ENCODE results near the gene GRK1. TPM values are rescaled to one million over a fixed set of nuclear protein-coding genes. Genes with fewer than 3 reads are reported as not detected.

Gene GRK1
- total and polyA plus RNA-seq, 2 experiments from 2014 or later = not detected

DNA sequence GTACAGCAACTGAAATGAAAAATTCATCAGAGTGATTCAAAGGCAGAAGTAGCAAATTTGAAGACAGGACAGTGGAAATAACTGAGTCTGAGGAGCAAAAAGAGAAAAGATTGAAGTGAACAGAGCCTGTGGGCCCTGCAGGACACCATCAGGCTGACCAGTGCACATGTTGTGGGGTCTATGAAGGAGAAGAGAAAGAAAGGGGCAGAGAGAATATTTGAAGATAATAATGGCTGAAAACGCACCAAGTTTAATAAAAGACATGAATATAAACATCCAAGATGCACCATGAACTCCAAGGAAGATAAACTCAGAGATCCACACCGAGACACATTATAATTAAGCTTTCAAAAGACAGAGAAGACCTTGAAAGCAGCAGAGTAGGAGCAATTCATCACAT is 24.5 kb upstream of the GRK1 start:
- H3K27me3 ChIP-seq (ENCODE audit: insufficient read depth) = no peaks in the 10 kb centered on the region
- H3F3A ChIP-seq (replicated peaks; ENCODE audit: low read depth) = no peaks in the 10 kb centered on the region
- H3K36me3 ChIP-seq (ENCODE audit: insufficient read depth) = peaks cover 20% of the 10 kb centered on the region
- Mint-ChIP-seq H3K27me3 (ENCODE audit: insufficient read depth, low read depth, poor library complexity) (peaks cover 3% of the 10 kb centered on the region), H3K4me1 (no peaks in the 10 kb centered on the region), H3K36me3 (ENCODE audit: low read depth) (peaks cover 70% of the 10 kb centered on the region), H3K9me3 (peaks cover 30% of the 10 kb centered on the region; the same call in 2 of the 3 replicates), H3K27ac (no peak overlapping the region), H3K4me3 (no peak overlapping the region)
- TF ChIP-seq JUNB (IDR thresholded peaks at IDR 0.05; ENCODE audit: unreplicated experiment) (no peak), CTCF (conservative IDR thresholded peaks at IDR 0.05; ENCODE audit: low read depth in 2 of 2) (no peak), EZH2 (IDR thresholded peaks at IDR 0.05; ENCODE audit: low read depth, unreplicated experiment) (no peak), ZNF114 (CRISPR knock-in tag; IDR thresholded peaks at IDR 0.05) (no peak), EZH2phosphoT487 (IDR thresholded peaks at IDR 0.05; ENCODE audit: unreplicated experiment) (no peak), CREB1 (CRISPR knock-in tag; IDR thresholded peaks at IDR 0.05; ENCODE audit: low read depth) (no peak), ZNF331 (CRISPR knock-in tag; IDR thresholded peaks at IDR 0.05; ENCODE audit: low read depth) (no peak), ZNF462 (CRISPR knock-in tag; IDR thresholded peaks at IDR 0.05) (no peak), POLR2AphosphoS5 (IDR thresholded peaks at IDR 0.05; ENCODE audit: low read depth) (no peak), STAT1 (IDR thresholded peaks at IDR 0.05; ENCODE audit: unreplicated experiment) (no peak), NANOG (IDR thresholded peaks at IDR 0.05; ENCODE audit: borderline replicate concordance) (no peak)
- TF ChIP-seq, protein P1, sequence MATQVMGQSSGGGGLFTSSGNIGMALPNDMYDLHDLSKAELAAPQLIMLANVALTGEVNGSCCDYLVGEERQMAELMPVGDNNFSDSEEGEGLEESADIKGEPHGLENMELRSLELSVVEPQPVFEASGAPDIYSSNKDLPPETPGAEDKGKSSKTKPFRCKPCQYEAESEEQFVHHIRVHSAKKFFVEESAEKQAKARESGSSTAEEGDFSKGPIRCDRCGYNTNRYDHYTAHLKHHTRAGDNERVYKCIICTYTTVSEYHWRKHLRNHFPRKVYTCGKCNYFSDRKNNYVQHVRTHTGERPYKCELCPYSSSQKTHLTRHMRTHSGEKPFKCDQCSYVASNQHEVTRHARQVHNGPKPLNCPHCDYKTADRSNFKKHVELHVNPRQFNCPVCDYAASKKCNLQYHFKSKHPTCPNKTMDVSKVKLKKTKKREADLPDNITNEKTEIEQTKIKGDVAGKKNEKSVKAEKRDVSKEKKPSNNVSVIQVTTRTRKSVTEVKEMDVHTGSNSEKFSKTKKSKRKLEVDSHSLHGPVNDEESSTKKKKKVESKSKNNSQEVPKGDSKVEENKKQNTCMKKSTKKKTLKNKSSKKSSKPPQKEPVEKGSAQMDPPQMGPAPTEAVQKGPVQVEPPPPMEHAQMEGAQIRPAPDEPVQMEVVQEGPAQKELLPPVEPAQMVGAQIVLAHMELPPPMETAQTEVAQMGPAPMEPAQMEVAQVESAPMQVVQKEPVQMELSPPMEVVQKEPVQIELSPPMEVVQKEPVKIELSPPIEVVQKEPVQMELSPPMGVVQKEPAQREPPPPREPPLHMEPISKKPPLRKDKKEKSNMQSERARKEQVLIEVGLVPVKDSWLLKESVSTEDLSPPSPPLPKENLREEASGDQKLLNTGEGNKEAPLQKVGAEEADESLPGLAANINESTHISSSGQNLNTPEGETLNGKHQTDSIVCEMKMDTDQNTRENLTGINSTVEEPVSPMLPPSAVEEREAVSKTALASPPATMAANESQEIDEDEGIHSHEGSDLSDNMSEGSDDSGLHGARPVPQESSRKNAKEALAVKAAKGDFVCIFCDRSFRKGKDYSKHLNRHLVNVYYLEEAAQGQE (IDR thresholded peaks at IDR 0.05; ENCODE audit: unreplicated experiment) = no peak
- TF ChIP-seq, protein P2, sequence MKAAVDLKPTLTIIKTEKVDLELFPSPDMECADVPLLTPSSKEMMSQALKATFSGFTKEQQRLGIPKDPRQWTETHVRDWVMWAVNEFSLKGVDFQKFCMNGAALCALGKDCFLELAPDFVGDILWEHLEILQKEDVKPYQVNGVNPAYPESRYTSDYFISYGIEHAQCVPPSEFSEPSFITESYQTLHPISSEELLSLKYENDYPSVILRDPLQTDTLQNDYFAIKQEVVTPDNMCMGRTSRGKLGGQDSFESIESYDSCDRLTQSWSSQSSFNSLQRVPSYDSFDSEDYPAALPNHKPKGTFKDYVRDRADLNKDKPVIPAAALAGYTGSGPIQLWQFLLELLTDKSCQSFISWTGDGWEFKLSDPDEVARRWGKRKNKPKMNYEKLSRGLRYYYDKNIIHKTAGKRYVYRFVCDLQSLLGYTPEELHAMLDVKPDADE (IDR thresholded peaks at IDR 0.05) = no peak
- H2AFZ ChIP-seq = no peak overlapping the region
- H3K4me1 ChIP-seq (ENCODE audit: insufficient read depth) = no peaks in the 10 kb centered on the region
- H3K4me3 ChIP-seq = no peak overlapping the region
- no peaks in the 10 kb centered on the region for H3K79me2 ChIP-seq (replicated peaks; ENCODE audit: insufficient read depth)
- DNase-seq (ENCODE audit: low spot score) (no peak), ATAC-seq (no peak)
- H4K20me1 ChIP-seq (replicated peaks; ENCODE audit: insufficient read depth) = peaks cover 3% of the 10 kb centered on the region; the same call in 1 of the 2 replicates
- no peaks in the 10 kb centered on the region for H3K9me2 ChIP-seq (ENCODE audit: insufficient read depth)
- no peak overlapping the region for H3K27ac ChIP-seq (ENCODE audit: low read depth)
- no peak overlapping the region for H3K4me2 ChIP-seq

Data from GM23338 (cell line).